Measurements from ENCODE around the gene TUNAR. TPM values are rescaled to one million over a fixed set of nuclear protein-coding genes. Genes with fewer than 3 reads are reported as not detected.
"Not testable (repeated sequence)": the region's sequence is repeated elsewhere in the genome, so short reads cannot be mapped to it uniquely, and the experiment has no call there.

TUNAR gene
- total and polyA plus RNA-seq, 9 donors, result 0.04 to 0.93 (median 0.13) TPM; not detected in 1

DNA sequence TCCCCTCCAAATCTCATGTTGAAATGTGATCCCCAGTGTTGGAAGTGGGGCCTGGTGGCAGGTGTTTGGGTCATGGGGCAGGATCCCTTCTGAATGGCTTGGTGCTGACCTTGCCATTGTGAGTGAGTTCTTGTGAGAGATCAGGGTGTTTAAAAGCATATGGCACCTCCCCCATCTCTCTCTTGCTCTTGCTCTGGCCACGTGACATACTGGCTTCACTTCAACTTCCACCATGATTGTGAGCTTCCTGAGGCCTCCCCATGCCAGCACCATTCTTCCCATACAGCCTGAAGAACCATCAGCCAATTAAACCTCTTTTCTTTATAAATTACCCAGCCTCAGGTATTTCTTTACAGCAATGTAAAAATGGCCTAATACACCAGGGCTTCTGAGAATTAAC is 82.7 kb downstream of the TUNAR start:
- Histone ChIP-seq H3K4me1 (ENCODE audit: control insufficient read depth, insufficient read depth, low read length) (no peaks in the 10 kb centered on the region), H3K27me3 (ENCODE audit: control insufficient read depth, insufficient read depth, low read length) (no peaks in the 10 kb centered on the region), H3K27ac (ENCODE audit: low read length) (no peak overlapping the region), H3K9me3 (replicated peaks; ENCODE audit: control insufficient read depth, low read depth, low read length) (no peaks in the 10 kb centered on the region), H3K4me3 (ENCODE audit: low read length) (no peak overlapping the region), H3K36me3 (ENCODE audit: control insufficient read depth, insufficient read depth, low read length) (no peaks in the 10 kb centered on the region)
- 11% methylated on average over 1 of the region's 1 CpG for WGBS (ENCODE audit: insufficient coverage)
- no peak for DNase-seq

DNA sequence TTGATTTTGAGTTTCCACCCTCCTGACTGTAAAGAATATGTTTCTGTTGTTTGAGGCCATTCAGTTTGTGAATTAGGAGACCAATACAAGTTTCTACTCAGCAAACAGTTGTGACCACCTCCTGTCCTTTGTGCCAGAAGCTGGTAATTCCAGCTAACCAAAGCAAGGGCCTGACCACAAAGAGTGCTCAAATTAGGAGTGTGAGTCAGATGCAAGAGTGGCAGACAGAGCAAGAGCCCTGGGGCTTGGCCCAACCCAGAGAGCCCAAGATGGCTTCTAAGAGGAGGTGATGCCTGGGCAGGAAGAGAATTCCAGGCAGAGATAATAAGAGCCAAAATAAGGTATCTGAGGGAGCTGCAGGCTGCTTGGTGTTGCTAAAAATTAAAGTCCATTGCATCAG is 84.8 kb downstream of the TUNAR start:
- H3K36me3 ChIP-seq (ENCODE audit: control insufficient read depth, insufficient read depth, low read length), result no peaks in the 10 kb centered on the region
- no peaks in the 10 kb centered on the region for H3K27me3 ChIP-seq (ENCODE audit: control insufficient read depth, insufficient read depth, low read length)
- no peaks in the 10 kb centered on the region for H3K9me3 ChIP-seq (replicated peaks; ENCODE audit: control insufficient read depth, low read depth, low read length)
- H3K4me3 ChIP-seq (ENCODE audit: low read length), result no peak overlapping the region
- no peak for DNase-seq
- no peaks in the 10 kb centered on the region for H3K4me1 ChIP-seq (ENCODE audit: control insufficient read depth, insufficient read depth, low read length)
- no peak overlapping the region for H3K27ac ChIP-seq (ENCODE audit: low read length)

DNA sequence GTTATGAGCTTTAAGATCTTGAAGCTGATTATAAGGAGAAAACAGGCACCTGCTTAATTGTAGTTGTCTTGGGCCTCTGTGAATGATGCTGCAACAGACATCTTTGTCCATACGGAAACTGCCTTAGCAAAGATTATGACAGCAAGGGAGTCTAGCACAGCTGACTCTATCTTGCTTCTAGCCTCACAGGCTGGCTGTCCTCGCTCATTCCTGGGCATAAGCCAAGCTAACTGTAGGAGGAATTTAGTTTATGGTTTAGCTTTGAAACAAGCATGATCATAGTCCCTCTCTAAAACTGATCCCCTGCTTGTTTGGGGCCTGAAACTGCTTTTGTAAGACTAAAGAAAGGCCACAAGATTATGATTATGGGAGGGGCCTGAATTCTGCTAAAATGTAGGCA is 88.3 kb downstream of the TUNAR start:
- H3K4me1 ChIP-seq (ENCODE audit: control insufficient read depth, insufficient read depth, low read length), result no peaks in the 10 kb centered on the region
- DNase-seq, result no peak
- WGBS (ENCODE audit: insufficient coverage), result no CpG with 5 or more reads among the region's 2 CpGs
- H3K4me3 ChIP-seq (ENCODE audit: low read length), result no peak overlapping the region
- no peaks in the 10 kb centered on the region for H3K27me3 ChIP-seq (ENCODE audit: control insufficient read depth, insufficient read depth, low read length)
- no peak overlapping the region for H3K27ac ChIP-seq (ENCODE audit: low read length)
- H3K36me3 ChIP-seq (ENCODE audit: control insufficient read depth, insufficient read depth, low read length), result no peaks in the 10 kb centered on the region
- H3K9me3 ChIP-seq (replicated peaks; ENCODE audit: control insufficient read depth, low read depth, low read length), result no peaks in the 10 kb centered on the region

DNA sequence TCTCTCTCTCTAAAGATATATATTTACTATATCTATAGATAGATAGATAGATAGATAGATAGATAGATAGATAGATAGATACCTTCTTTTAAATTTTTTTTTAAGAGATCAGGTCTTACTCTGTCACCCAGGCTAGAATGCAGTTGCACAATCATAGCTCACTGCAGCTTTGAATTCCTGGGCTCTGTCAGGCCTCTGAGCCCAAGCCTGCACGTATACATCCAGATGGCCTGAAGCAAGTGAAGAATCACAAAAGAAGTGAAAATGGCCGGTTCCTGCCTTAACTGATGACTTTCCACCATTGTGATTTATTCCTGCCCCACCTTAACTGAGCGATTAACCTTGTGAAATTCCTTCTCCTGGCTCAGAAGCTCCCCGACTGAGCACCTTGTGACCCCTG is 91.4 kb downstream of the TUNAR start:
- H3K9me3 ChIP-seq (replicated peaks; ENCODE audit: control insufficient read depth, low read depth, low read length); H3K36me3 ChIP-seq (ENCODE audit: control insufficient read depth, insufficient read depth, low read length); H3K27ac ChIP-seq (ENCODE audit: low read length); H3K27me3 ChIP-seq (ENCODE audit: control insufficient read depth, insufficient read depth, low read length); H3K4me1 ChIP-seq (ENCODE audit: control insufficient read depth, insufficient read depth, low read length); H3K4me3 ChIP-seq (ENCODE audit: low read length); DNase-seq: not testable (repeated sequence)
- WGBS (ENCODE audit: insufficient coverage), result 56% methylated on average over 4 of the region's 4 CpGs

Other genes with a start within 250 kb of the TUNAR start
- gene TCL1B, start 190.4 kb upstream of the TUNAR start, total RNA-seq, result not detected
- gene TCL1B, start 190.4 kb upstream of the TUNAR start, polyA plus RNA-seq (ENCODE audit: insufficient read depth in 1 of 8, insufficient read length in 8 of 8, low replicate concordance in 1 of 8), result not detected
- 0.40 TPM for gene TCL1A, start 162.7 kb upstream of the TUNAR start, total RNA-seq
- 1 to 10 TPM in 5 of 8 donors, under 1 TPM in 3; 0.66 to 2.1 (median 1.1) TPM for gene TCL1A, start 162.7 kb upstream of the TUNAR start, polyA plus RNA-seq (ENCODE audit: insufficient read depth in 1 of 8, insufficient read length in 8 of 8, low replicate concordance in 1 of 8)
- 14.5 TPM for gene C14orf132, start 162.5 kb downstream of the TUNAR start, total RNA-seq
- 10 to 100 TPM; 13.6 to 26.6 (median 18.8) TPM for gene C14orf132, start 162.5 kb downstream of the TUNAR start, polyA plus RNA-seq (ENCODE audit: insufficient read depth in 1 of 8, insufficient read length in 8 of 8, low replicate concordance in 1 of 8)